ENCODE measurements around the gene RPL10.

The RPL10 gene

DNA sequence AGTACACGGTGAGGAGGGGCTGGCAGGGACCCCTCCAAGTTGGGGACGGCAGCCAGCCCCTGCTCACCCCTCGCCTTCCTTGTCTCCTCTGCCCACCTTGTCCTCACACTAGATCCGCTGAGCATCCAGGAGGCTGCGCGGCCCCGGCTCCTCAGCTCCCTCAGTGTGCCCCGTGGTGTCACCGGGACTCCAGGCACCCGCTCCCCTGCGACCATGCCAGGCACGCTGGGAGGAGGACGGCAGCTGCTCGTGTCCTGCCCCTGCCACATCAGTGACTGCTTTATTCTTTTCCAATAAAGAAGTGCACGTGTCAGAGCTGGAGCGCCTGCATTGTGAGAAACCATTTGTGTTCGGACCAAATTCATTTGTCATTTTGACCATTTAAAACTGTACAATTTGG, 52.1 kb downstream of the RPL10 start:
- no peak overlapping the region for H3K4me3 ChIP-seq (ENCODE audit: low read depth, low read length)
- TF ChIP-seq, protein P1, sequence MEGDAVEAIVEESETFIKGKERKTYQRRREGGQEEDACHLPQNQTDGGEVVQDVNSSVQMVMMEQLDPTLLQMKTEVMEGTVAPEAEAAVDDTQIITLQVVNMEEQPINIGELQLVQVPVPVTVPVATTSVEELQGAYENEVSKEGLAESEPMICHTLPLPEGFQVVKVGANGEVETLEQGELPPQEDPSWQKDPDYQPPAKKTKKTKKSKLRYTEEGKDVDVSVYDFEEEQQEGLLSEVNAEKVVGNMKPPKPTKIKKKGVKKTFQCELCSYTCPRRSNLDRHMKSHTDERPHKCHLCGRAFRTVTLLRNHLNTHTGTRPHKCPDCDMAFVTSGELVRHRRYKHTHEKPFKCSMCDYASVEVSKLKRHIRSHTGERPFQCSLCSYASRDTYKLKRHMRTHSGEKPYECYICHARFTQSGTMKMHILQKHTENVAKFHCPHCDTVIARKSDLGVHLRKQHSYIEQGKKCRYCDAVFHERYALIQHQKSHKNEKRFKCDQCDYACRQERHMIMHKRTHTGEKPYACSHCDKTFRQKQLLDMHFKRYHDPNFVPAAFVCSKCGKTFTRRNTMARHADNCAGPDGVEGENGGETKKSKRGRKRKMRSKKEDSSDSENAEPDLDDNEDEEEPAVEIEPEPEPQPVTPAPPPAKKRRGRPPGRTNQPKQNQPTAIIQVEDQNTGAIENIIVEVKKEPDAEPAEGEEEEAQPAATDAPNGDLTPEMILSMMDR (IDR thresholded peaks at IDR 0.05; ENCODE audit: low read depth, low read length): no peak

Data from WI38 (cell line).